HS-5 (cell line): Measurements from ENCODE around the gene SH3RF3.

Source experiments
- DNase-seq: peaks from one replicate; pipeline ENCODE4 v3.0.0-alpha.2; 2012; ENCODE audit warnings: low read depth

Gene SH3RF3

GRCh38 chr2:109379507-109379906 is 250.5 kb downstream of the SH3RF3 start:
- no peak for DNase-seq

GRCh38 chr2:109380502-109381326 is 251.7 kb downstream of the SH3RF3 start:
- DNase-seq, result no peak

GRCh38 chr2:109381327-109381820 is 252.4 kb downstream of the SH3RF3 start:
- no peak for DNase-seq

DNA sequence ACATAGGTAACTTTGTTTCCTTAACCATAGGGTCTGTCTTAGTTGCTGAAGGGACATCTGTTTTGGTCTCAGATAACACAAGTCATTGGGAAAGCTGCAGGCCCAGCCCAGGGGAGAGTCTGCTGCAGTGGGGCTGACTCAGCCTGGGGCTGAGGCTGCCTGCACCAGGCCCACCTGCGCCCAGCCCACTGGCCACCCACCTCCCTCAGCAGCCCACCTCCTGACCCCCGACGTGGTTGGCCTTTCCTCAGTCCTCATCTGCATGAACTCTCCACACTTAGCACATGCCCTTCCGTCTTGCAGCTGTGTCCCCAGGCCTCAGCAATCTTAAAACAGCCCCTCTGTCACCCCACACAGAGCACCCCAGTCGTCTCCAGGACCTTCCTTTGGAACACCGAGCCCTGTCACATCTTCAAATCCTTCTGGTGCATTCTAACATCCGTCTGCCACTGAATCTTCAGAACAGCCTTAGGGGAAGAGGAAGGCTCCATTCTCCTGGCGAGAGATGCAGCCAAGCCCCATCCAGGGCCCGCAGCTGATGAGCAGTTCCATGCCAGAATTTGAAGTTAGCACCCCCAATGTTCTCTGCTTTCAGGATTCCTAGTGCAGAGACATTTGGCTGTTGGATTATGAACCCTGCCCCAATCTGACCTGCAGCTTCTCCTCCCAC is 253.4 kb downstream of the SH3RF3 start:
- DNase-seq, result no peak

DNA sequence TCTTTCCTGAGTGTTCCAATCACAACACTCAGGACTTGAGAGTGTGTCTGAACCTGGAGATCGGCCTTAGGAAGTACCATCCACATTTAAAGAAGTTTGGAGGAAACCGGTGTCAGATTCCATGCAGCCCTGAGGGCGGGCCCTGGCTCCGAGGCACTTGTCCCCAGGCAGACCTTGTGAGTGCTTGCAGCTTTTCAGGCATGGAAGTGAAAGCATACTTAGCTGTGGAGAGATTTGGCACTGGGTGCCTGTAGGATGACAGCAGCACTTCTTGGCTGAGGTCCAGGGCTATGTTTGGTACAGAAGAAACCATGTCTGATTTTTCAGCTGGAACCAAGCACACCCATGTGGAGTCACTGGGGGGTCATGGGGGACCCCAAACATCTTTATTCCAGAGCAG is 253.9 kb downstream of the SH3RF3 start:
- DNase-seq, result no peak

- no peak for DNase-seq
Measured at GRCh38 chr2:109383505-109384307, 254.7 kb downstream of the SH3RF3 start.

DNA sequence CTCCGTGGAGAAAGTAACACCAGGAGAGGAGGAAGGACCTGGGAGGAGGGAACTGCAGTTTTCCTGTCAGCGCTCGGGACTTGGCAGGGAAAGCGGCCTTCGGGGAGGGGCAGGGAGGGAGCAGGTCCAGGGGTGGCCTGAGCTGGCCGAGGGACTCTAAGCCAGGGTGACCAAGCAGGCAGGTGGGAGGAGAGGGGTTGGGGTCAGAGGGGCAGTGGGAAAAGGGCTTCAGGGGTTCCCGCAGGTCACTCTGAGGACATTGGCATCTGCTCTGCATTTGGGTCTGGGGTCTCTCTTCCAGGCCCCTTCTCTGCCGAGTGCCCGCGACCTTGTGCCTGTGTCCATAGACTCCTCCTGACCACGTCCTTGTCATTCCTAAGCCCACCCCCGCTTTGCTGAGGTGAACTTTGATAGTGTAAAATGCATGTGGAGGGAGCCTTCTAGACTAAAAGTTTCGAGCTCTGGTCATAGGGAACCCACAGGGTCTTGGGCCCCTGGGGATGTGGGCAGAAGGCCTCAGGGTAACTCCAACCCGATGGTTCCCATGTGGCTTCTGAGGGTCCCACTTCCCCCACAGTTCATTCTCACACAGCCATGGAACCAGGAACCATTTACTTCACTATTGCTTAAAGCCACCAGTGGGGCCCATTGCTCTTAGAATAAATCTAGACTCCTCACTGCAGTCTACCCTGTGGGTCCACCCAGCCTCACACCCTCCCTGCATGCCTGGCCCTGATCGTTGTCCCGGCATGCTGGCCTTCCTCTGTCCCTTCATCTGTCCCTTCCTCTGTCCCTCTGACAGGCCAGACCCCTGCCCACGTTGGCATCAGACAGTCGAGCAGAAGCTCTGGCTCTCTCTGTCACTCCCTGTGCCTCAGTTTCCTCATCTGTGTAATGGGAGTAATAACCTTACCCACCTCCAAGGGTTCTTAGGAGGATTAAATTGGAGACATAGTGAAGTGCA is 255.6 kb downstream of the SH3RF3 start:
- no peak for DNase-seq

- no peak for DNase-seq
Measured at GRCh38 chr2:109385506-109385905, 256.5 kb downstream of the SH3RF3 start.

DNA sequence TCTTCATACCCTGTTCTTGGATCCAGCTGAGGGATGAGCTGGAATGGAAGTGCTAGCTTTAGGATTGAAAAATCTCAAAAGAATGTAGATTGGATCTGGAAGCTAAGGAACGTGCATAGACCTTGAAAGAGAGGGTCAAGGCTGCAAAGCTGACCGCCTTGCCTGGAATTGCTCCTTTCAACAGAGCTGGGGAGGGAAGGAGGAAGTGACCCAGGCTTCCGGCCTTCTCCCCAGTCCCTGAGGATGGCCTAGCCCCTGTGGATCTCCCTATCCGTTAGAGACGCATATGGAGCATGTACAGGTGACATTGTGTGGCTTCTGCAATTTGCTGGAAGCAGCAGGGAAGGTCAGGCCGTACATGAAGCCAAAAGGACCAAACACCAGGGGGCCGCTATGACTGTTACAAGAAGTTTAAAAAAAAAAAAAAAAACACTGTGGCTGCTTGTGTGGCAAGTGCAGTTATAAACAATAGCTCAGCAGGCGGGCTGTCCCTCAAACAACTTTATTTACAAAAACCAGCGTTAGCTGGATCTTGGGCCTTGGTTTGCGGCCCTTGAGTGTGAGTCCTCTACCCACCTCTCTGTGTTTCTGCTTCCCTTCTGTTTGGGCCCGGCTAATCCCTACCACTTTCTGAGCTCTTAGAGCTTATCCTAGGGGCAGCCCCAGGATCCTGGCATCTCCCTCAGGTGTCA is 257.1 kb downstream of the SH3RF3 start:
- DNase-seq, result no peak

DNA sequence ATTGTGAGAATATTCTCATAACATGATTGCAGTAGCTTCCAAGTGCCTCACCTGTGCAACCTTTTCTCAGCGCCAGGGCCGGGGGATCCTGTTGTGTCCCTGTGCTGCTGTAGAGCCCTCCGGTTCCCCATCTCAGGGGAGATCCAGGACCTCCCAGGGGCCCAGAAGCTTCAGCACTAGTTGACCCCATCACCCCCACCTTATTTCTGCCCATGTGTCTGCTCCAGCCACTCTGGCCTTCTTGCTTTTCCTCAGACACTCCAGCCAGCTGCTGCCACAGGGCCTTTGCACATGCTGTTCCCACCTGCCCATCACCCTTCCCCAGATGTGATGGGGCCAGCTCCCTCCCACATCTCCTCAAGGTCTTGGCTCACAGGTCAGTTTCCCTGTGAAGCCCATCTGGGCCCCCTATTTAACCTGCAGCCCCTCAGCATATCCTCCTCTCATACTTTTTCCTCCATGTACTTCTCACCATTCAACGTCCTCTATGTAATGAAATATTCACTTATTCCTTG is 258.3 kb downstream of the SH3RF3 start:
- DNase-seq, result no peak

DNA sequence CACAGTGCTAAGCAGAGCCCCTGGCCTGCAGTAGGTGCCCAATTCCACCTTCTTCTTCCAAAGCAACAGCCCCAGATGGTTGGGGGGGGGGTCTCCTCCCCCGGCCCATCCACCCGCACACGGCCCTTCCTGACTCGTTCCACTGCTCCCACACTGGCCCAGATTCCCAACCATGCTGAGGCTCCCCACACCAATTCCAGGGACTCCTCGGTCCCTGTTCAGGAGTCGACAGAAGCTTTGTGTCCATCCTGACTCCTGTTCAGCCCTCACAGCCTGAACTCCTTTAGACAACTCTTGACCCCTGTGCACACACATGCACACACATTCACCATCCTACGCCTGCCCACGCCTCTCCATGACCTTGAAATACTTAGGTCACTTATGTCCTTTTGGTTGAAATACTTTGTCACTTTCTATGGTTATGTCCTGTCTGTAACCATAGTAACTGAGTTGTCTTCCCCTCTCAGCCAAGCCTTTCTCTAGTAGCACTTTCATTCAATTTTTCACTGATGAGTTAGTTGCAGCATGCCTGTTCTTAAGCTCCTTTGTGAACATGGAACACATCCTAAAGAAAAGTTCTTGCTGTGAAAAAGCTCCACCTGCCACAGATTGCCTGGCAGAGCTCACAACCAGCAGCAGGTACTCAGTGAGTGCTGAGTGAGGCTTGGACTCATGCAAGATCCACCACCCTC is 258.9 kb downstream of the SH3RF3 start:
- DNase-seq, result no peak

DNA sequence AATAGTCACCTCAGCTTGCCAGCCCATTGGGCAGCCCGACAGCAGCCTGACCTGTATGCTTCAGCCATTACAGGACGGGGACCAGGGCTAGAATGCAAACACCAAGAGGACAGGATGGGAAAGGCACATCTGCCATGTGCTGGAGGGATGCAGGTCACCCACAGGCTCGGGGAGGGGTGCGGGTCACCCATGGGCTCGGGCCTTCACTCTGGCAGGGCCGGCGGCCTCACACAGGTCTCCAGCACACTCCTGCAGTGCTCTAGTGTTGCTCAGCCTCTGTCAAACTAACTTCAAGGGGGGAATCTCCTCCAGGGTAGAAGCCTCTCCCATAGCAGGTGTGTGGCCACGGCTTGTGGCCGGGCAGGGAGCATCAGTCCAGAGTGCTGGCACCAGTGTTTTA is 262.2 kb downstream of the SH3RF3 start:
- no peak for DNase-seq

- DNase-seq, result no peak
Measured at GRCh38 chr2:109392140-109392539, 263.1 kb downstream of the SH3RF3 start.

GRCh38 chr2:109392816-109393661 is 264.0 kb downstream of the SH3RF3 start:
- no peak for DNase-seq

- no peak for DNase-seq
Measured at GRCh38 chr2:109393662-109393972, 264.6 kb downstream of the SH3RF3 start.

GRCh38 chr2:109395494-109396201 is 266.6 kb downstream of the SH3RF3 start:
- no peak for DNase-seq

DNA sequence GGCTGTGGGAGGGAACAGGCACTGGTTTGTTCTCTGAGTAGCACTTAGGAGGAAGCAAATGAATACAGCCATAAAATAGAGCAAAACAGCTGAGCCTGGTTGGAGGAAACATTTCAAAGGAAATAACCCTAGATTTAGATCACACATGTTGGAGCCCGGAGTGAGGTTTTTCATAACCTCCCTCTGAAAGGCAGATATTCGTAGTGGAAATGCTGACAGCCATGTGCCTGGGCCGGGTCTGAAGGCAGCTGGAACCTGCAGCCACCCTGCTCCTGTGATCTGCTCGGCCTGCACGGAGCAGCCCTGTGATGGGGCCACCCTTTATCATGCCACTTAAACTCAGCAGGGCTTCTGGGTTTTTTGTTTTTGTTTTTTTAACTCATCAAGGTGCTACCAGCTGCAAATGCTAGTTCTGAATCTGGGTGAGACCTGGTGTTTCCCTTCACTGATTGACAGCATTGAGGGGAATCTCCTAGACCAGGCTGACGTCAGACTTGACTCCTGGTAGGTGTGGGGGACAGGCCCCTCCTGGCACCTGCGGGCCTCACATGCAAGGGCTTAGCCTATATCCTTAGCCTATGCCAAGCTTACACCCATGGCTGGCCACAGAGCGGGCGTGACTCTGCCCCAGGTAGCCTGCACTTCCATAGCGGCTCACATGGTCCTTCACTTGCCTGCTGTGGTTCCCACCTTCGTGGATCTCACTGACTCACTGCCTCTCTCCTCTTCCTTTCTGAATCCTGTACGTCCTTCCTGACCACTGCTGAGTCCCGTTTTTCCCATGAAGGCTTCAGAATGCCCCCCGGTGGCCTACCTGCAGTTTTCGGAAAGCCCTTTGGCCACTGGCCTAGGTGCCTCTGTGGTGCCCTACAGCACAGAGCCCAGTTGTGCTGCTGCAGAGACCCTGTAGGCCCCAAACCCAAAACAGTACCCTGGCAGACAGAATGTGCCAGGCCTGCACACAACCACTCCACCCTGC is 267.5 kb downstream of the SH3RF3 start:
- DNase-seq, result no peak
